ENCODE results near the gene CMSS1. TPM values are rescaled to one million over a fixed set of nuclear protein-coding genes. Genes with fewer than 3 reads are reported as not detected.
A peak's percentile ranks its signal among the peaks of the same experiment; 100 is the strongest.

CMSS1 gene
- total and polyA plus RNA-seq, 2 of the 13 experiments (the other 11 are each of a cell fraction or from before 2014, with no cell fraction given) = 6.4 to 48.7 TPM

GRCh38 chr3:100097919-100098783 lies 280.5 kb downstream of the CMSS1 start (continued):
- no peak for TF ChIP-seq ZNF407 (CRISPR knock-in tag; IDR thresholded peaks at IDR 0.05; ENCODE audit: not compliant biosample characterization)
- TF ChIP-seq TBP (CRISPR knock-in tag; IDR thresholded peaks at IDR 0.05) = no peak
- no peak for TF ChIP-seq ZNF460 (CRISPR knock-in tag; IDR thresholded peaks at IDR 0.05; ENCODE audit: borderline replicate concordance)
- TF ChIP-seq AKNA (CRISPR knock-in tag; IDR thresholded peaks at IDR 0.05; ENCODE audit: borderline replicate concordance) = no peak
- TF ChIP-seq ELF4 (CRISPR knock-in tag; IDR thresholded peaks at IDR 0.05; ENCODE audit: borderline replicate concordance) = no peak
- no peak for TF ChIP-seq BRCA1 (CRISPR knock-in tag; IDR thresholded peaks at IDR 0.05)
- TF ChIP-seq ATRX (CRISPR knock-in tag; IDR thresholded peaks at IDR 0.05; ENCODE audit: borderline replicate concordance) = no peak
- TF ChIP-seq FOXA3 (CRISPR knock-in tag; IDR thresholded peaks at IDR 0.05) = peak; percentile 31; the same call in 1 of the 2 replicates
- TF ChIP-seq, protein P1, sequence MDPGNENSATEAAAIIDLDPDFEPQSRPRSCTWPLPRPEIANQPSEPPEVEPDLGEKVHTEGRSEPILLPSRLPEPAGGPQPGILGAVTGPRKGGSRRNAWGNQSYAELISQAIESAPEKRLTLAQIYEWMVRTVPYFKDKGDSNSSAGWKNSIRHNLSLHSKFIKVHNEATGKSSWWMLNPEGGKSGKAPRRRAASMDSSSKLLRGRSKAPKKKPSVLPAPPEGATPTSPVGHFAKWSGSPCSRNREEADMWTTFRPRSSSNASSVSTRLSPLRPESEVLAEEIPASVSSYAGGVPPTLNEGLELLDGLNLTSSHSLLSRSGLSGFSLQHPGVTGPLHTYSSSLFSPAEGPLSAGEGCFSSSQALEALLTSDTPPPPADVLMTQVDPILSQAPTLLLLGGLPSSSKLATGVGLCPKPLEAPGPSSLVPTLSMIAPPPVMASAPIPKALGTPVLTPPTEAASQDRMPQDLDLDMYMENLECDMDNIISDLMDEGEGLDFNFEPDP (CRISPR knock-in tag; conservative IDR thresholded peaks at IDR 0.05) = no peak
- TF ChIP-seq CTCF (CRISPR knock-in tag; IDR thresholded peaks at IDR 0.05) = no peak
- no peak for TF ChIP-seq ZBTB7B (CRISPR knock-in tag; IDR thresholded peaks at IDR 0.05)

Measured in HepG2 (cell line).